AG09309 (cell line): ENCODE results near the gene EID3.

Experiments
- DNase-seq: peaks from one replicate; pipeline ENCODE4 v3.0.0-alpha.2; 2010; ENCODE audit warnings: low read depth
- H3K4me3 ChIP-seq: 2 replicates; pipeline ENCODE4 v1.5.1; 2011; ENCODE audit warnings: mild to moderate bottlenecking, low read depth, low read length, moderate library complexity; ENCODE audit not compliant: control insufficient read depth
- CTCF ChIP-seq: IDR thresholded peaks from 2 replicates; pipeline ENCODE4 v1.5.1; 2011; ENCODE audit warnings: mild to moderate bottlenecking, low read depth, low read length, inconsistent platforms; ENCODE audit not compliant: insufficient read depth, control insufficient read depth; ENCODE audit errors: missing control alignments

EID3 gene

GRCh38 chr12:104306376-104306775, 2.8 kb downstream of the EID3 start:
- no peak for DNase-seq
- TF ChIP-seq CTCF = no peak
- no peak overlapping the region for H3K4me3 ChIP-seq

- H3K4me3 ChIP-seq = no peak overlapping the region
- no peak for DNase-seq
- no peak for TF ChIP-seq CTCF
These were observed 3.6 kb downstream of the EID3 start for GRCh38 chr12:104306943-104307654.

GRCh38 chr12:104307655-104308000, 4.1 kb downstream of the EID3 start:
- no peak for TF ChIP-seq CTCF
- no peak for DNase-seq
- no peak overlapping the region for H3K4me3 ChIP-seq

- no peak for TF ChIP-seq CTCF
- no peak overlapping the region for H3K4me3 ChIP-seq
- no peak for DNase-seq
These were observed 6.0 kb downstream of the EID3 start for GRCh38 chr12:104309446-104309993.

GRCh38 chr12:104310751-104311633, 7.5 kb downstream of the EID3 start:
- TF ChIP-seq CTCF = no peak
- no peak for DNase-seq
- H3K4me3 ChIP-seq = no peak overlapping the region

- no peak for DNase-seq
- TF ChIP-seq CTCF = no peak
- H3K4me3 ChIP-seq = no peak overlapping the region
These were observed 8.7 kb downstream of the EID3 start for GRCh38 chr12:104312202-104312601.
